HUES6 (cell line): ENCODE measurements around the gene PELI2.

ENCODE experiments used
- H3K27ac ChIP-seq: 2 replicates; pipeline ENCODE4 v1.7.0; 2013; ENCODE audit warnings: low read depth, mild to moderate bottlenecking, low read length, inconsistent platforms
- H3K27me3 ChIP-seq: 2 replicates; pipeline ENCODE4 v1.6.1; 2013; ENCODE audit warnings: low read length; ENCODE audit not compliant: control insufficient read depth, insufficient read depth
- H3K36me3 ChIP-seq: 2 replicates; pipeline ENCODE4 v1.6.1; 2013; ENCODE audit warnings: low read length; ENCODE audit not compliant: control insufficient read depth, insufficient read depth
- H3K4me1 ChIP-seq: 2 replicates; pipeline ENCODE4 v1.6.1; 2013; ENCODE audit warnings: low read length; ENCODE audit not compliant: control insufficient read depth, insufficient read depth
- H3K4me3 ChIP-seq: 2 replicates; pipeline ENCODE4 v1.5.1; 2013; ENCODE audit warnings: low read depth, low read length
- H3K9ac ChIP-seq: one replicate; pipeline ENCODE4 v1.6.1; 2013; ENCODE audit warnings: mild to moderate bottlenecking, low read length
- H3K9me3 ChIP-seq: 2 replicates; pipeline ENCODE4 v1.6.1; 2013; ENCODE audit warnings: low read depth, low read length; ENCODE audit not compliant: control insufficient read depth, insufficient read depth

PELI2 gene

GRCh38 chr14:56119201-56119981 lies 1.2 kb downstream of the PELI2 start:
- Histone ChIP-seq H3K9me3 (no peaks in the 10 kb centered on the region), H3K4me3 (peak overlapping the region; percentile 94), H3K27me3 (peaks cover 28% of the 10 kb centered on the region), H3K9ac (peak overlapping the region; percentile 62), H3K27ac (no peak overlapping the region; the same call in 1 of the 2 replicates), H3K36me3 (no peaks in the 10 kb centered on the region), H3K4me1 (peaks cover 18% of the 10 kb centered on the region)

GRCh38 chr14:56120091-56120691 lies 2.0 kb downstream of the PELI2 start:
- H3K27me3 ChIP-seq: peaks cover 28% of the 10 kb centered on the region
- no peaks in the 10 kb centered on the region for H3K9me3 ChIP-seq
- H3K9ac ChIP-seq: no peak overlapping the region
- H3K27ac ChIP-seq: no peak overlapping the region
- H3K36me3 ChIP-seq: no peaks in the 10 kb centered on the region
- peaks cover 18% of the 10 kb centered on the region for H3K4me1 ChIP-seq
- peak overlapping the region; percentile 94 for H3K4me3 ChIP-seq

GRCh38 chr14:56121816-56122215 lies 3.6 kb downstream of the PELI2 start:
- Histone ChIP-seq H3K9ac (no peak overlapping the region), H3K4me1 (peaks cover 12% of the 10 kb centered on the region), H3K27ac (no peak overlapping the region)

GRCh38 chr14:56122301-56122700 lies 4.1 kb downstream of the PELI2 start:
- peaks cover 11% of the 10 kb centered on the region for H3K4me1 ChIP-seq
- H3K27me3 ChIP-seq: peaks cover 28% of the 10 kb centered on the region
- no peak overlapping the region for H3K27ac ChIP-seq
- no peaks in the 10 kb centered on the region for H3K36me3 ChIP-seq
- H3K9ac ChIP-seq: no peak overlapping the region
- H3K9me3 ChIP-seq: no peaks in the 10 kb centered on the region
- H3K4me3 ChIP-seq: no peak overlapping the region

More at GRCh38 chr14:56121816-56122215, 3.6 kb downstream of the PELI2 start:
- no peak overlapping the region for H3K4me3 ChIP-seq
- H3K27me3 ChIP-seq: peaks cover 28% of the 10 kb centered on the region
- H3K36me3 ChIP-seq: no peaks in the 10 kb centered on the region
- no peaks in the 10 kb centered on the region for H3K9me3 ChIP-seq

- no peak overlapping the region for H3K4me3 ChIP-seq
- no peaks in the 10 kb centered on the region for H3K9me3 ChIP-seq
- H3K27ac ChIP-seq: no peak overlapping the region
- no peaks in the 10 kb centered on the region for H3K36me3 ChIP-seq
- peaks cover 18% of the 10 kb centered on the region for H3K4me1 ChIP-seq
- H3K27me3 ChIP-seq: peaks cover 24% of the 10 kb centered on the region
- H3K9ac ChIP-seq: no peak overlapping the region
These were observed 6.1 kb downstream of the PELI2 start for GRCh38 chr14:56124327-56124726.

- Histone ChIP-seq H3K27ac (no peak overlapping the region), H3K27me3 (peaks cover 7% of the 10 kb centered on the region), H3K4me3 (no peak overlapping the region), H3K4me1 (peaks cover 18% of the 10 kb centered on the region), H3K36me3 (no peaks in the 10 kb centered on the region), H3K9ac (no peak overlapping the region), H3K9me3 (no peaks in the 10 kb centered on the region)
These were observed 7.8 kb downstream of the PELI2 start for GRCh38 chr14:56125772-56126636.

GRCh38 chr14:56126637-56126913 lies 8.4 kb downstream of the PELI2 start:
- Histone ChIP-seq H3K9ac (no peak overlapping the region), H3K36me3 (no peaks in the 10 kb centered on the region), H3K27ac (no peak overlapping the region), H3K4me1 (peaks cover 21% of the 10 kb centered on the region), H3K9me3 (no peaks in the 10 kb centered on the region), H3K27me3 (peaks cover 2% of the 10 kb centered on the region), H3K4me3 (no peak overlapping the region)

GRCh38 chr14:56127156-56127555 lies 8.9 kb downstream of the PELI2 start:
- no peaks in the 10 kb centered on the region for H3K27me3 ChIP-seq
- no peaks in the 10 kb centered on the region for H3K36me3 ChIP-seq
- H3K9me3 ChIP-seq: no peaks in the 10 kb centered on the region
- no peak overlapping the region for H3K4me3 ChIP-seq
- H3K27ac ChIP-seq: no peak overlapping the region
- peaks cover 23% of the 10 kb centered on the region for H3K4me1 ChIP-seq
- no peak overlapping the region for H3K9ac ChIP-seq

- Histone ChIP-seq H3K4me1 (peaks cover 35% of the 10 kb centered on the region), H3K27ac (no peak overlapping the region), H3K4me3 (no peak overlapping the region), H3K36me3 (no peaks in the 10 kb centered on the region), H3K27me3 (no peaks in the 10 kb centered on the region), H3K9me3 (no peaks in the 10 kb centered on the region), H3K9ac (no peak overlapping the region)
These were observed 10.9 kb downstream of the PELI2 start for GRCh38 chr14:56129092-56129491.

- no peak overlapping the region for H3K4me3 ChIP-seq
- H3K4me1 ChIP-seq: peaks cover 35% of the 10 kb centered on the region
- H3K27me3 ChIP-seq: no peaks in the 10 kb centered on the region
- no peaks in the 10 kb centered on the region for H3K36me3 ChIP-seq
- H3K27ac ChIP-seq: no peak overlapping the region
- no peak overlapping the region for H3K9ac ChIP-seq
- H3K9me3 ChIP-seq: no peaks in the 10 kb centered on the region
These were observed 11.7 kb downstream of the PELI2 start for GRCh38 chr14:56129933-56130332.
